ENCODE measurements around the gene DAAM1.
A peak's percentile ranks its signal among the peaks of the same experiment; 100 is the strongest.

The DAAM1 gene

GRCh38 chr14:59310633-59311032 is 122.2 kb downstream of the DAAM1 start:
- DNase-seq (ENCODE audit: low spot score), result no peak
- no peak for TF ChIP-seq CTCF (IDR thresholded peaks at IDR 0.05; ENCODE audit: extremely low read depth, missing control alignments)

- DNase-seq (ENCODE audit: low spot score), result no peak
- no peak for TF ChIP-seq CTCF (IDR thresholded peaks at IDR 0.05; ENCODE audit: extremely low read depth, missing control alignments)
Observed at GRCh38 chr14:59311723-59312122, 123.3 kb downstream of the DAAM1 start.

GRCh38 chr14:59313144-59313651 is 124.7 kb downstream of the DAAM1 start:
- TF ChIP-seq CTCF (IDR thresholded peaks at IDR 0.05; ENCODE audit: extremely low read depth, missing control alignments), result no peak
- DNase-seq (ENCODE audit: low spot score), result peak; percentile 7

GRCh38 chr14:59313658-59314608 is 125.5 kb downstream of the DAAM1 start:
- no peak for DNase-seq (ENCODE audit: low spot score)
- TF ChIP-seq CTCF (IDR thresholded peaks at IDR 0.05; ENCODE audit: extremely low read depth, missing control alignments), result no peak

- TF ChIP-seq CTCF (IDR thresholded peaks at IDR 0.05; ENCODE audit: extremely low read depth, missing control alignments), result no peak
- DNase-seq (ENCODE audit: low spot score), result no peak
Observed at GRCh38 chr14:59314953-59315599, 126.6 kb downstream of the DAAM1 start.

GRCh38 chr14:59316151-59316830 is 127.8 kb downstream of the DAAM1 start:
- no peak for DNase-seq (ENCODE audit: low spot score)

More at GRCh38 chr14:59316151-59316830, 127.8 kb downstream of the DAAM1 start:
- no peak for TF ChIP-seq CTCF (IDR thresholded peaks at IDR 0.05; ENCODE audit: extremely low read depth, missing control alignments)

Data from GM20000 (cell line).